Measurements from ENCODE around the gene CCN6.
"Not testable (repeated sequence)": the region's sequence is repeated elsewhere in the genome, so short reads cannot be mapped to it uniquely, and the experiment has no call there.

CCN6 gene

GRCh38 chr6:112030206-112030960, 23.5 kb upstream of the CCN6 start:
- DNase-seq = peak; percentile 26

GRCh38 chr6:112030961-112031660, 22.8 kb upstream of the CCN6 start:
- DNase-seq = peak; percentile 28

GRCh38 chr6:112031960-112032359, 21.9 kb upstream of the CCN6 start:
- peak; percentile 17 for DNase-seq

- DNase-seq = no peak
These were observed 21.2 kb upstream of the CCN6 start for GRCh38 chr6:112032728-112033127.

GRCh38 chr6:112033791-112034615, 19.9 kb upstream of the CCN6 start:
- no peak for DNase-seq

GRCh38 chr6:112034616-112034995, 19.3 kb upstream of the CCN6 start:
- DNase-seq = no peak

GRCh38 chr6:112036088-112036637, 17.7 kb upstream of the CCN6 start:
- no peak for DNase-seq

- no peak for DNase-seq
These were observed 16.1 kb upstream of the CCN6 start for GRCh38 chr6:112037783-112038216.

GRCh38 chr6:112038268-112038667, 15.6 kb upstream of the CCN6 start:
- DNase-seq = no peak

- no peak for DNase-seq
These were observed 15.0 kb upstream of the CCN6 start for GRCh38 chr6:112038756-112039430.

GRCh38 chr6:112039431-112039770, 14.5 kb upstream of the CCN6 start:
- DNase-seq = no peak

GRCh38 chr6:112040956-112041355, 12.9 kb upstream of the CCN6 start:
- no peak for DNase-seq

GRCh38 chr6:112041535-112041934, 12.4 kb upstream of the CCN6 start:
- no peak for DNase-seq

GRCh38 chr6:112043032-112044007, 10.6 kb upstream of the CCN6 start:
- DNase-seq = peak; percentile 97

GRCh38 chr6:112044196-112044595, 9.7 kb upstream of the CCN6 start:
- no peak for DNase-seq

GRCh38 chr6:112044856-112045255, 9.0 kb upstream of the CCN6 start:
- no peak for DNase-seq

GRCh38 chr6:112047523-112047922, 6.4 kb upstream of the CCN6 start:
- DNase-seq = not testable (repeated sequence)

- no peak for DNase-seq
These were observed 4.7 kb upstream of the CCN6 start for GRCh38 chr6:112049026-112049799.

GRCh38 chr6:112049996-112050395, 3.9 kb upstream of the CCN6 start:
- no peak for DNase-seq

GRCh38 chr6:112050429-112050828, 3.5 kb upstream of the CCN6 start:
- no peak for DNase-seq
